Measurements from ENCODE around the gene RPH3AL.

GRCh38 chr17:258045-258734 lies 94.4 kb downstream of the RPH3AL start:
- no peak for TF ChIP-seq CTCF (conservative IDR thresholded peaks at IDR 0.05; ENCODE audit: low read depth, low read length)
- TF ChIP-seq EZH2 (IDR thresholded peaks at IDR 0.05; ENCODE audit: low read length, unreplicated experiment), result no peak
- TF ChIP-seq EZH2phosphoT487 (IDR thresholded peaks at IDR 0.05; ENCODE audit: borderline replicate concordance, low read length), result no peak

All from PC-3 (cell line).